GM18867 (cell line): Measurements from ENCODE around the gene NAALADL2.
"Not testable (repeated sequence)": the region's sequence is repeated elsewhere in the genome, so short reads cannot be mapped to it uniquely, and the experiment has no call there.

Experiments used
- ATAC-seq: cut with Tn5 transposase; IDR thresholded peaks from one replicate; pipeline ENCODE4 v1.9.1; 2021; ENCODE audit warnings: mild to moderate bottlenecking, moderate library complexity; ENCODE audit not compliant: unreplicated experiment

The NAALADL2 gene

DNA sequence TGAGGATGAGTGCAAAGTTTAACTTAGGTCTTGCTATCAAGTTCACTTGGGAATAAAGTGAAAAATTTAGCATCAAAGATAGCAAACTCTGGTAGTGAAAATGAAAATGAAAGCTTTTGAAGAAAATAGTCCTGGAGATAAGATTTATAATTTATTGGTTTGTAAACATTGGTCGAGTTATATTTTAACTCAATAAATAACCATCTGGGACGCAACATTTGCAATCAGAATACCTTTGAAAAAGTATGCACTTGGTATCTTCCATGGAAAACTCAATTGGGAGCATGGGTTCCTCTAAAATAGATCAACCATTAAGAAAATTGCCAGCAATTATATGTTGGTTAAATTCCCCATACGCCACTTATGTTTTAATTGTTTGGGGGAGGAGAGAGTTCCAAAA is 209.5 kb downstream of the NAALADL2 start:
- ATAC-seq = no peak

DNA sequence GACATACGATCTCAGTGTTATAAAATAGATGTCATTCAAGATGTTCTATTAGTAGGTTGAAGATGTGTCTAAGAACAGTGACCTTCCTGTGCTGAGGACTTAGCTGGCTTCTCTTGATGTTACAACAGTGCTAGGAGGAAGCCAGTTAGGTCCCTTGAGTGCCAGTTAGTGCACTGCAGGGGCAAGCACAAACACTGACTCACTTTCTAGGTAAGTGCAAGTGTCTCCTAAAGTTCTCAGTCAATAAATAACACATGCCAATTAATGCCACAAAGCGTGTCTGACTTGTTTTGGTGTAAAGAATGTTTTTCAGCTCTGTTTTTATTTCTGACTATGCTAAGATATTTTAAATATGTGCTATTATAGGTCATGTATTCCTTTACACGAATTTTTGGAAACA is 211.8 kb downstream of the NAALADL2 start:
- no peak for ATAC-seq

GRCh38 chr3:175073219-175073905 is 214.2 kb downstream of the NAALADL2 start:
- ATAC-seq = no peak

- ATAC-seq = no peak
These were observed 216.1 kb downstream of the NAALADL2 start for GRCh38 chr3:175075269-175075668.

- ATAC-seq = no peak
These were observed 218.1 kb downstream of the NAALADL2 start for GRCh38 chr3:175077216-175077615.

GRCh38 chr3:175082631-175083030 is 223.5 kb downstream of the NAALADL2 start:
- ATAC-seq = no peak

- not testable (repeated sequence) for ATAC-seq
These were observed 228.0 kb downstream of the NAALADL2 start for GRCh38 chr3:175087128-175087527.

GRCh38 chr3:175088766-175089380 is 229.7 kb downstream of the NAALADL2 start:
- ATAC-seq = no peak

GRCh38 chr3:175091426-175092114 is 232.4 kb downstream of the NAALADL2 start:
- ATAC-seq = no peak

DNA sequence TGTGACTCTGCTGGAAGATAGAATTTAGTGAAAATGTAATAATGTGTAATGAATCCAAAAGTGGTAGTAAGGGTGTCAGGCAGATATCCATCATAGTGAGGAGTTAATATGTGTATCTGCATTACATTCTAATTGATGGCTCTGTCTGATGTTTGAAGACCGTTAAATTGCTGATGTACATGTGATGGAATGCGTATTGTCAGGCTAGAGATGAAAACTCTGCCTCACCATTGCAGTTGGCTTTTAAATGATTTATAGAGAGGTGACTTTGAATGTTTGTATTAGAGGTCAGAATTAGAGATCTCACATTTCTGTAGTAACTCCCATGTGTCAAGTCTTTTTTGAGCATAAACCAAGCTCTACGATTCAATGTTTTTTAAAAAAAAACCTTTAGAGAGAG is 234.6 kb downstream of the NAALADL2 start:
- ATAC-seq = no peak

- no peak for ATAC-seq
These were observed 235.2 kb downstream of the NAALADL2 start for GRCh38 chr3:175094344-175094743.

DNA sequence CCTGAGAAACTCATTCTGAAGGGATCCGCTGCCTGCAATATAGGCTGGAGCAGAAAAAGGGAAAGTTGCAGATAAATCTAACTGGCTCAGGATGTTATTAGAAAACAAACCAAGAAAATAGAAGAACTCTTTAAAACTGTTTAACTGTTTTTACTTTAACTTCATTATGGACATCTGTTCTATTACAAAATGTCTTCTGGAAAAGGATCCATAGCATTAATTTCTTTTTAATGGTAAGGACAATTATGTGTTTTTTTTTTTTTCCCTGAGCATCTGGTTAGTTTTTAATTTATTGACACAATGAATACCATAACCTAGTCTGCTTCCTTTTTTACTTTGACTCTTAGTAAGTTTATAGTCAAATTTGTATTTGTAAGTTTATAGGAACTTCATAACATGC is 239.5 kb downstream of the NAALADL2 start:
- no peak for ATAC-seq

- ATAC-seq = no peak
These were observed 243.0 kb downstream of the NAALADL2 start for GRCh38 chr3:175102161-175102560.

- ATAC-seq = no peak
These were observed 244.2 kb downstream of the NAALADL2 start for GRCh38 chr3:175103298-175103697.

- ATAC-seq = no peak
These were observed 245.9 kb downstream of the NAALADL2 start for GRCh38 chr3:175105066-175105465.

DNA sequence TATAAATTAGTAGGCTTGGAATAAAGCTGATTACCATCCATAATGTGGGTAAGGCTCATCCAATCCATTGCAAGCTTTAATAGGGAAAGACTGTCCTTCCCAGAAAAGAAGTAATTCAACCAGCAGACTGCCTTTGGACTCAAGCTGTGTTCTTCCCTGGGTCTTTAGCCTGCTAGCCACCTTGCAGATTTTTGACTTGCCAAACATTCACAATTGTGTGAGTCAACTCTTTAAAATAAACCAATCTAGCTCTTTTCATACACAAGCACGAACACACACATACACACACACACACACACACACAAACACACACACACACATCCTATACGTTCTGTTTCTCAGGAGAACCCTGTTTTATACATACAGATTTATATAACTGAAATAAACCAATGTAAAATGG is 248.1 kb downstream of the NAALADL2 start:
- ATAC-seq = no peak

- no peak for ATAC-seq
These were observed 248.9 kb downstream of the NAALADL2 start for GRCh38 chr3:175107995-175108394.

- no peak for ATAC-seq
These were observed 249.5 kb downstream of the NAALADL2 start for GRCh38 chr3:175108613-175109151.

- no peak for ATAC-seq
These were observed 251.9 kb downstream of the NAALADL2 start for GRCh38 chr3:175111036-175111435.

GRCh38 chr3:175118382-175118941 is 259.3 kb downstream of the NAALADL2 start:
- no peak for ATAC-seq

DNA sequence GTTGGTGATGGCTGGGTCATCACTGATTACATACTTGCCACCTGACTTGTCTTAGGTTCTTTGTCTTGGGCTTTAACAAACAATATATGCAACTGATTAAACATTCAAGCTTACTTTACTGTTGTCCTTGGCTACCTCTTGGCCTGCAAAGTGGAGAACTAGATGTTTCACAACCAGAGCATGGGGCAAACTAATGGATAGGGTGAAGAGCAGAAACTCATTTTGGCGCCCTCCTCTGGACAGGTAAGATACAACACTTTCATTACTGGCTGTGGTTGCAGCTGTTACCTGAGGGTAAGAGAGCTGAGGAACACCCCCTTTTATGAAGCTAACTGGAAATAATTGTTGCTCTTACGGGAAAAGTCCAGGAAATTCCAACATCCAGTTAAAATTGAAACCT is 262.1 kb downstream of the NAALADL2 start:
- no peak for ATAC-seq
